Activated T-cell treated with anti-CD3 and anti-CD28 coated beads for 4 hours (primary cell): ENCODE results near the gene SLC26A2.

Experiments used
- DNase-seq: peaks from one replicate; pipeline ENCODE4 v3.0.0-alpha.2; 2020

SLC26A2 gene

GRCh38 chr5:149962601-149963300 is 2.2 kb downstream of the SLC26A2 start:
- no peak for DNase-seq

GRCh38 chr5:149963729-149964128 is 3.2 kb downstream of the SLC26A2 start:
- no peak for DNase-seq

GRCh38 chr5:149966946-149967345 is 6.4 kb downstream of the SLC26A2 start:
- no peak for DNase-seq

- DNase-seq: no peak
Observed at GRCh38 chr5:149969181-149969930, 8.8 kb downstream of the SLC26A2 start.

GRCh38 chr5:149975409-149975808 is 14.9 kb downstream of the SLC26A2 start:
- DNase-seq: no peak

- DNase-seq: no peak
Observed at GRCh38 chr5:149979896-149980295, 19.3 kb downstream of the SLC26A2 start.

- DNase-seq: no peak
Observed at GRCh38 chr5:149981206-149981605, 20.6 kb downstream of the SLC26A2 start.

- DNase-seq: no peak
Observed at GRCh38 chr5:149982505-149982904, 21.9 kb downstream of the SLC26A2 start.

GRCh38 chr5:149988126-149988525 is 27.6 kb downstream of the SLC26A2 start:
- no peak for DNase-seq

GRCh38 chr5:149990518-149991376 is 30.2 kb downstream of the SLC26A2 start:
- DNase-seq: peak; percentile 67

GRCh38 chr5:149993471-149993870 is 32.9 kb downstream of the SLC26A2 start:
- DNase-seq: no peak

GRCh38 chr5:149995385-149996204 is 35.0 kb downstream of the SLC26A2 start:
- DNase-seq: no peak

- no peak for DNase-seq
Observed at GRCh38 chr5:149996205-149996890, 35.8 kb downstream of the SLC26A2 start.

- DNase-seq: no peak
Observed at GRCh38 chr5:149998281-149998680, 37.7 kb downstream of the SLC26A2 start.

- no peak for DNase-seq
Observed at GRCh38 chr5:149999359-149999758, 38.8 kb downstream of the SLC26A2 start.

GRCh38 chr5:149999866-150000255 is 39.3 kb downstream of the SLC26A2 start:
- no peak for DNase-seq

GRCh38 chr5:150000256-150000989 is 39.9 kb downstream of the SLC26A2 start, which contains the start of the genes HMGXB3 and TIGD6:
HMGXB3 (plus strand) TSS chr5:150000739; CDS start chr5:150004853, 4,114 bp downstream.
TIGD6 (minus strand) TSS chr5:150000654; CDS start chr5:149996348, 4,306 bp downstream.
- peak; percentile 65 for DNase-seq

- peak; percentile 21 for DNase-seq
Observed at GRCh38 chr5:150000990-150001659, 40.6 kb downstream of the SLC26A2 start.

- peak; percentile 36 for DNase-seq
Observed at GRCh38 chr5:150001660-150002486, 41.3 kb downstream of the SLC26A2 start.
